Left lung (tissue), 10 donors: Measurements from ENCODE around the gene VAMP2. TPM values are rescaled to one million over a fixed set of nuclear protein-coding genes. Genes with fewer than 3 reads are reported as not detected.

Experiments
- ATAC-seq: fragments of 200-7000 bp; cut with Tn5 transposase; one replicate; pipeline ENCODE4 v1.9.1; 2020; ENCODE audit warnings: moderate library complexity
- DNase-seq, 4 donors: peaks; one replicate each; pipeline ENCODE4 v3.0.0-alpha.2; 2013 to 2020
- H3K27ac ChIP-seq, 2 donors: fragments of 200-600 bp; sonication (generic) in 1 of 2; one replicate each; pipeline versions ENCODE4 v1.5.0 to v1.8.0; 2020 to 2021
- H3K27me3 ChIP-seq, 2 donors: fragments of 200-600 bp; sonication (generic) in 1 of 2; one replicate each; pipeline versions ENCODE4 v1.5.0 to v1.8.0; 2020 to 2021
- H3K36me3 ChIP-seq, 2 donors: fragments of 200-600 bp; sonication (generic) in 1 of 2; one replicate each; pipeline versions ENCODE4 v1.5.0 to v1.8.0; 2020 to 2021
- H3K4me1 ChIP-seq, 2 donors: fragments of 200-600 bp; one replicate each; pipeline ENCODE4 v1.8.0; 2021
- H3K4me3 ChIP-seq, 2 donors: fragments of 200-600 bp; sonication (generic) in 1 of 2; one replicate each; pipeline versions ENCODE4 v1.5.0 to v1.8.0; 2020 to 2021; ENCODE audit warnings: mild to moderate bottlenecking in 1 of 2
- H3K9me3 ChIP-seq, 2 donors: fragments of 200-600 bp; sonication (generic) in 1 of 2; one replicate each; pipeline versions ENCODE4 v1.5.0 to v1.8.0; 2020 to 2021
- intact Hi-C, 2 donors: fragments of 100-400 bp; cut with DNase I; formaldehyde crosslinking; loops; one replicate each; pipeline versions ENCODE4 v1.11.2 to v1.14.2; 2022
- polyA plus RNA-seq, 6 donors: library from polyadenylated mRNA; unstranded; fragments of 120-200 nt; gene quantifications; one replicate each; pipeline ENCODE4 v1.2.1, GENCODE V29; 2013; ENCODE audit not compliant: insufficient read length in 6 of 6
- total RNA-seq, 2 donors: library from RNA; stranded (reverse); fragmentation: NEBNext Ultra II Directional; extraction: Animal tissue kit (Norgen Biotek cat#: 25700); gene quantifications; one replicate each; pipeline ENCODE4 v1.2.1, GENCODE V29; 2021
- TF ChIP-seq, protein P1 (sequence below), 2 donors: fragments of 200-600 bp; sonication (generic) in 1 of 2; IDR thresholded peaks; one replicate each; pipeline versions ENCODE4 v1.5.0 to v1.8.0; 2021; ENCODE audit warnings: antibody characterized with exemption in 2 of 2
- donor health status: DM: no; HTN: yes; CAD: no.
- donor health status: DM: no; HTN: no; CAD: no.

VAMP2 gene
- total and polyA plus RNA-seq, 8 donors = 48.3 to 108 (median 99.8) TPM

- no peak for DNase-seq
- H3K36me3 ChIP-seq = no peaks in the 10 kb centered on the region
- no peaks in the 10 kb centered on the region for H3K9me3 ChIP-seq
- H3K27ac ChIP-seq = no peak overlapping the region
- intact Hi-C loops = no loop called here
- H3K27me3 ChIP-seq = peaks cover 0 to 26% of the 10 kb centered on the region in 2 donors
- TF ChIP-seq, protein P1, sequence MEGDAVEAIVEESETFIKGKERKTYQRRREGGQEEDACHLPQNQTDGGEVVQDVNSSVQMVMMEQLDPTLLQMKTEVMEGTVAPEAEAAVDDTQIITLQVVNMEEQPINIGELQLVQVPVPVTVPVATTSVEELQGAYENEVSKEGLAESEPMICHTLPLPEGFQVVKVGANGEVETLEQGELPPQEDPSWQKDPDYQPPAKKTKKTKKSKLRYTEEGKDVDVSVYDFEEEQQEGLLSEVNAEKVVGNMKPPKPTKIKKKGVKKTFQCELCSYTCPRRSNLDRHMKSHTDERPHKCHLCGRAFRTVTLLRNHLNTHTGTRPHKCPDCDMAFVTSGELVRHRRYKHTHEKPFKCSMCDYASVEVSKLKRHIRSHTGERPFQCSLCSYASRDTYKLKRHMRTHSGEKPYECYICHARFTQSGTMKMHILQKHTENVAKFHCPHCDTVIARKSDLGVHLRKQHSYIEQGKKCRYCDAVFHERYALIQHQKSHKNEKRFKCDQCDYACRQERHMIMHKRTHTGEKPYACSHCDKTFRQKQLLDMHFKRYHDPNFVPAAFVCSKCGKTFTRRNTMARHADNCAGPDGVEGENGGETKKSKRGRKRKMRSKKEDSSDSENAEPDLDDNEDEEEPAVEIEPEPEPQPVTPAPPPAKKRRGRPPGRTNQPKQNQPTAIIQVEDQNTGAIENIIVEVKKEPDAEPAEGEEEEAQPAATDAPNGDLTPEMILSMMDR (IDR thresholded peaks at IDR 0.05) = no peak
- peaks cover 6 to 13% of the 10 kb centered on the region in 2 donors for H3K4me1 ChIP-seq
- ATAC-seq = no peak
- H3K4me3 ChIP-seq = no peak overlapping the region
These were observed 28.8 kb downstream of the VAMP2 start for GRCh38 chr17:8133941-8134340.

GRCh38 chr17:8133399-8133798, 29.3 kb downstream of the VAMP2 start:
- ATAC-seq (no peak), DNase-seq (peak in 1 of 4 donors; percentile 29)
- Histone ChIP-seq H3K36me3 (no peaks in the 10 kb centered on the region), H3K27ac (no peak overlapping the region), H3K9me3 (no peaks in the 10 kb centered on the region), H3K4me3 (no peak overlapping the region), H3K4me1 (peaks cover 5 to 8% of the 10 kb centered on the region in 2 donors), H3K27me3 (peaks cover 0 to 32% of the 10 kb centered on the region in 2 donors)
- TF ChIP-seq, protein P1 (IDR thresholded peaks at IDR 0.05) = no peak
- intact Hi-C loops = no loop called here

GRCh38 chr17:8131844-8132441, 30.8 kb downstream of the VAMP2 start:
- no peak for DNase-seq
- H3K4me1 ChIP-seq = peaks cover 0 to 8% of the 10 kb centered on the region in 2 donors
- no peak overlapping the region for H3K4me3 ChIP-seq
- intact Hi-C loops = no loop called here
- peak overlapping the region in 1 of 2 donors; percentile 26 for H3K27ac ChIP-seq
- peaks cover 0 to 46% of the 10 kb centered on the region in 2 donors for H3K27me3 ChIP-seq
- no peaks in the 10 kb centered on the region for H3K36me3 ChIP-seq
- peak; percentile 80 for ATAC-seq
- TF ChIP-seq, protein P1 (IDR thresholded peaks at IDR 0.05) = no peak
- H3K9me3 ChIP-seq = no peaks in the 10 kb centered on the region

DNA sequence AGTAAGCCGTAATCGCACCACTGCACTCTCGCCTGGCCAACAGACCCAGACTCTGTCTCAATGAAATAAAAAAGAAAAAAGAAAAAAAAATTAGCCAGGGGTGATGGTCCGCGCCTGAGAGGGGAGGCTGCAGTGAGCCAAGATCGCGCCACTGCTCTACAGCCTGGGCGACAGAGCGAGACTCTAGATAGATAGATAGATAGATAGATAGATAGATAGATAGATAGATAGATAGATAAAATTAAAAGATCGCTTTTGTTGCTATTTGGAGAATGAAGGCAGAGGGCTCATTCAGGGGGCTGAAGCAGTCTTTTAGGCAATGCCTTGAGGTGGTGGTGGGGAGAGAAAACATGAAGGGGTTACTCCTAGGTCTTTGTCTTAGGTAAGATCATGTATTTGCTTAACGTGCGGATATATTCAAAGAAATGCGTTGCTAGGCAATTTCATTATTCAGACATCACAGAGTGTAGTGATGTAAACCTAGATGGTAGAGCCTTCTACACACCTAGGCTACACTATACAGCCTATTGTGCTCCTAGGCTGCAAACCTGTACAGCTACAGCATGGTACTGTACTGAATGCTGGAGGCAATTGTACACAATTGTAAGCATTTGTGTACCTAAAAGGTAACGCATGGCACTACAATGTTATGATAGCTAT, 34.5 kb downstream of the VAMP2 start:
- Histone ChIP-seq H3K27ac (no peak overlapping the region), H3K4me3 (no peak overlapping the region), H3K4me1 (peaks cover 20 to 45% of the 10 kb centered on the region in 2 donors), H3K36me3 (no peaks in the 10 kb centered on the region), H3K9me3 (no peaks in the 10 kb centered on the region), H3K27me3 (peaks cover 18 to 83% of the 10 kb centered on the region in 2 donors)
- ATAC-seq (no peak), DNase-seq (peak in 1 of 4 donors; percentile 8)
- TF ChIP-seq, protein P1 (IDR thresholded peaks at IDR 0.05) = no peak
- intact Hi-C loops = loop anchor here in 1 of 2 donors (10.0 kb wide), 1 partner anchor 57 kb away; no protein-coding TSS in a partner anchor

DNA sequence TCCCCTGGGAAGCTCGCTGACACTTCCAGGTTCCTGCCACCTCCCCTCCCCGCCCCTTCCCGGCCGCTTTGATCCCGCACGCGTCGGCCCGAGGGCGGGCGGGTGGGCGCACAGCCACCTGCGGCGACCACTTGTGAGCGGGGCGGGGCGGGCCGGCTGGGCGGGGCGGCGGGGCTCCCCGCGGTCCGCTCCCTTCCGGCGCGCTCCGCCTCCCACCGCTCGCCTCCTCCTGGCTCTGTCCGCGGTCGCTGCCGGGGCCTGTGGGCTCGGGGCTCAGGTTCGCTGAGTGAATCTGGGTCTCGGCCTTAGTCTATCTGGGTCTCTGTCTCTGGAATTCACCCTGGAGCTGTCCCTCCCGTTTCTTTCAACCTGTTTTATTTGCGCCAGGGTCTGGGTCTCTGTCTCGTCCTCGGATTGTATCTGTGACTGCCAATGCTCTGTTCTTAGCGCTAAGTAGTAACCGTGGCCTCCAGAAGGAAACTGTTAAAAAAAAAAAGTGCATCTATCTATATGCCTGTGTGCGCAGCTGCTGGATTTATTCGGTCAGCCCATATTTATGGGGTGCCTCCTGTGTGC, 36.2 kb downstream of the VAMP2 start:
- peaks cover 31 to 62% of the 10 kb centered on the region in 2 donors for H3K4me1 ChIP-seq
- DNase-seq (peak in 1 of 4 donors; percentile 85), ATAC-seq (peak; percentile 67)
- TF ChIP-seq, protein P1 (IDR thresholded peaks at IDR 0.05) = no peak
- H3K27ac ChIP-seq = peak overlapping the region; percentile 33 to 44
- peak overlapping the region; percentile 46 to 65 for H3K4me3 ChIP-seq
- no peaks in the 10 kb centered on the region for H3K36me3 ChIP-seq
- H3K9me3 ChIP-seq = no peaks in the 10 kb centered on the region
- intact Hi-C loops = loop anchor here in 1 of 2 donors (10.0 kb wide), 1 partner anchor 58 kb away; no protein-coding TSS in a partner anchor
- H3K27me3 ChIP-seq = peaks cover 28 to 100% of the 10 kb centered on the region in 2 donors
